ENCODE data around the gene DNASE1L2.

DNASE1L2 gene

GRCh38 chr16:2211923-2212347, 24.3 kb upstream of the DNASE1L2 start:
- FAIRE-seq, result no peak
- DNase-seq (ENCODE audit: insufficient read length), result no peak
- TF ChIP-seq POLR2AphosphoS5 (IDR thresholded peaks at IDR 0.05; ENCODE audit: low read depth, low read length) (no peak), POLR2A (IDR thresholded peaks at IDR 0.05; ENCODE audit: low read depth, low read length) (no peak), TAF1 (IDR thresholded peaks at IDR 0.05; ENCODE audit: borderline replicate concordance, low read depth, low read length) (no peak)

GRCh38 chr16:2212362-2213324, 23.6 kb upstream of the DNASE1L2 start:
- no peak for FAIRE-seq
- DNase-seq (ENCODE audit: insufficient read length), result no peak
- TF ChIP-seq POLR2A (IDR thresholded peaks at IDR 0.05; ENCODE audit: low read depth, low read length) (peak; percentile 38), POLR2AphosphoS5 (IDR thresholded peaks at IDR 0.05; ENCODE audit: low read depth, low read length) (no peak)

GRCh38 chr16:2213817-2214718, 22.2 kb upstream of the DNASE1L2 start:
- no peak; the same call in 1 of the 2 replicates for TF ChIP-seq POLR2AphosphoS5 (IDR thresholded peaks at IDR 0.05; ENCODE audit: low read depth, low read length)
- TF ChIP-seq TAF1 (IDR thresholded peaks at IDR 0.05; ENCODE audit: borderline replicate concordance, low read depth, low read length), result no peak
- no peak; the same call in 1 of the 2 replicates for TF ChIP-seq POLR2A (IDR thresholded peaks at IDR 0.05; ENCODE audit: low read depth, low read length)
- DNase-seq (ENCODE audit: insufficient read length) (no peak), FAIRE-seq (no peak)

GRCh38 chr16:2214719-2214968, 21.6 kb upstream of the DNASE1L2 start, which contains the start of gene PGP:
Gene PGP (minus strand): TSS chr16:2214840. CDS start chr16:2214777, 63 bp downstream.
- TF ChIP-seq POLR2A (IDR thresholded peaks at IDR 0.05; ENCODE audit: low read depth, low read length) (no peak), TAF1 (IDR thresholded peaks at IDR 0.05; ENCODE audit: borderline replicate concordance, low read depth, low read length) (no peak), POLR2AphosphoS5 (IDR thresholded peaks at IDR 0.05; ENCODE audit: low read depth, low read length) (no peak)
- DNase-seq (ENCODE audit: insufficient read length) (no peak), FAIRE-seq (peak; percentile 97)

GRCh38 chr16:2216330-2216729, 19.9 kb upstream of the DNASE1L2 start:
- no peak for FAIRE-seq
- DNase-seq (ENCODE audit: insufficient read length), result no peak
- TF ChIP-seq POLR2A (IDR thresholded peaks at IDR 0.05; ENCODE audit: low read depth, low read length), result no peak
- no peak for TF ChIP-seq TAF1 (IDR thresholded peaks at IDR 0.05; ENCODE audit: borderline replicate concordance, low read depth, low read length)
- TF ChIP-seq POLR2AphosphoS5 (IDR thresholded peaks at IDR 0.05; ENCODE audit: low read depth, low read length), result no peak

GRCh38 chr16:2223221-2223941, 12.9 kb upstream of the DNASE1L2 start, which contains the start of gene E4F1:
Gene E4F1 (plus strand): TSS chr16:2223591. CDS start chr16:2223614, 23 bp downstream.
- FAIRE-seq (peak; percentile 98), DNase-seq (ENCODE audit: insufficient read length) (peak; percentile 100)
- peak; percentile 97 for TF ChIP-seq POLR2AphosphoS5 (IDR thresholded peaks at IDR 0.05; ENCODE audit: low read depth, low read length)
- TF ChIP-seq TAF1 (IDR thresholded peaks at IDR 0.05; ENCODE audit: borderline replicate concordance, low read depth, low read length), result peak; percentile 92
- peak; percentile 98 for TF ChIP-seq POLR2A (IDR thresholded peaks at IDR 0.05; ENCODE audit: low read depth, low read length)

GRCh38 chr16:2223942-2224486, 12.2 kb upstream of the DNASE1L2 start:
- FAIRE-seq (no peak), DNase-seq (ENCODE audit: insufficient read length) (peak; percentile 69)
- TF ChIP-seq TAF1 (IDR thresholded peaks at IDR 0.05; ENCODE audit: borderline replicate concordance, low read depth, low read length) (no peak), POLR2AphosphoS5 (IDR thresholded peaks at IDR 0.05; ENCODE audit: low read depth, low read length) (no peak), POLR2A (IDR thresholded peaks at IDR 0.05; ENCODE audit: low read depth, low read length) (no peak)

- FAIRE-seq (no peak), DNase-seq (ENCODE audit: insufficient read length) (no peak)
- TF ChIP-seq POLR2A (IDR thresholded peaks at IDR 0.05; ENCODE audit: low read depth, low read length) (no peak), TAF1 (IDR thresholded peaks at IDR 0.05; ENCODE audit: borderline replicate concordance, low read depth, low read length) (no peak), POLR2AphosphoS5 (IDR thresholded peaks at IDR 0.05; ENCODE audit: low read depth, low read length) (no peak)
Observed at GRCh38 chr16:2226245-2226793, 9.9 kb upstream of the DNASE1L2 start.

GRCh38 chr16:2226918-2227317, 9.3 kb upstream of the DNASE1L2 start:
- DNase-seq (ENCODE audit: insufficient read length), result no peak
- TF ChIP-seq POLR2AphosphoS5 (IDR thresholded peaks at IDR 0.05; ENCODE audit: low read depth, low read length), result no peak
- TF ChIP-seq TAF1 (IDR thresholded peaks at IDR 0.05; ENCODE audit: borderline replicate concordance, low read depth, low read length), result no peak
- TF ChIP-seq POLR2A (IDR thresholded peaks at IDR 0.05; ENCODE audit: low read depth, low read length), result no peak
- no peak for FAIRE-seq

- DNase-seq (ENCODE audit: insufficient read length) (no peak), FAIRE-seq (no peak)
- TF ChIP-seq TAF1 (IDR thresholded peaks at IDR 0.05; ENCODE audit: borderline replicate concordance, low read depth, low read length) (no peak), POLR2AphosphoS5 (IDR thresholded peaks at IDR 0.05; ENCODE audit: low read depth, low read length) (no peak), POLR2A (IDR thresholded peaks at IDR 0.05; ENCODE audit: low read depth, low read length) (no peak)
Observed at GRCh38 chr16:2228161-2228824, 8.0 kb upstream of the DNASE1L2 start.
